Dedifferentiated amniotic fluid mesenchymal stem cell (primary cell): Measurements from ENCODE around the gene NLGN3.

Experiments used
- DNase-seq: peaks from one replicate; pipeline ENCODE4 v3.0.0-alpha.2; 2016; ENCODE audit errors: extremely low spot score

The NLGN3 gene

DNA sequence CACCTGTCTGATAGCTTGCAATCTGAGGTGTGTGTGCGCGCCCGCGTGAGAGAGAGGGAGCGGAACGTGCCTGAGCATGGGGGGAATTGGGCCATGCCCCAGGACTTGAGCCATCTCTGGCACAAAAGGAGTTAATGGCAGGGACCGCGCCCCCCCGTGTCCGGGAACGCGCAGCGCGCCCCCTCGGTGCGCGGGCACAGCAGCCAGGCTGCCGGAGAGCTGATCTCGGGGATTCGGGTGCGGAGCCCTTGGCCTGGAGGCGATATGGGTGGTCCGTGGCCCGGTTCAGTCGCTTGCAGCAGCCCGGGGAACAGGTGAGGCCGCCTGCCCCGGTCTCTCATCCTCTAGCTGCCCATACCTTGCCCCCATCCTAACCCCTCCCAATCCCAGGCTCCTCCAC lies at the start of gene NLGN3:
Gene NLGN3 (plus strand): TSS at position 191 of the 400 bp plus-strand sequence. CDS start 2,909 bp downstream, outside the sequence.
- DNase-seq: no peak

- no peak for DNase-seq
Observed at GRCh38 chrX:71095033-71095432, 49.6 kb upstream of the NLGN3 start.

DNA sequence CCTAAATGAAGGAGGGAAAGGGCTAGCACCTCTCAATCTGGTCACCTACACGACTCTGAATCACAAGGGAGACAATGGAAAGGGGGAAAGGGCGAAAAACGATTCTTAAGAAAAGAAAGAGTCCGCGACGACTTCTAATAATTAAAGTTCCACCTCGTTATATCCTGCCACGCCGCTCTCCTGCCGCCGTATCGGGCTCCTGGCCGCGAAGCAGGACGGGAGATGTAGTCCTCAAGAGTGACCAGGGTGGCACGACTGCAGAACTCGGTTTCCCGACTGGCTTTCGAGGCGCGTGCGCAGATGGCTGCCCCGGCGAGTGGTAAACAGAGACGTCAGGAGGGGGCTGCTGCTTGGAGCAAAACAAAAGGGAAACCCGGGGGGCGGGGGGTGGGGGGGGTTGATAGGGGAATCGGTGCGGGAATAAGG lies 49.1 kb upstream of the NLGN3 start, which contains the start of gene FOXO4:
Gene FOXO4 (plus strand): TSS at position 297 of the 426 bp plus-strand sequence. CDS start 678 bp downstream, outside the sequence.
- DNase-seq: peak; percentile 72

DNA sequence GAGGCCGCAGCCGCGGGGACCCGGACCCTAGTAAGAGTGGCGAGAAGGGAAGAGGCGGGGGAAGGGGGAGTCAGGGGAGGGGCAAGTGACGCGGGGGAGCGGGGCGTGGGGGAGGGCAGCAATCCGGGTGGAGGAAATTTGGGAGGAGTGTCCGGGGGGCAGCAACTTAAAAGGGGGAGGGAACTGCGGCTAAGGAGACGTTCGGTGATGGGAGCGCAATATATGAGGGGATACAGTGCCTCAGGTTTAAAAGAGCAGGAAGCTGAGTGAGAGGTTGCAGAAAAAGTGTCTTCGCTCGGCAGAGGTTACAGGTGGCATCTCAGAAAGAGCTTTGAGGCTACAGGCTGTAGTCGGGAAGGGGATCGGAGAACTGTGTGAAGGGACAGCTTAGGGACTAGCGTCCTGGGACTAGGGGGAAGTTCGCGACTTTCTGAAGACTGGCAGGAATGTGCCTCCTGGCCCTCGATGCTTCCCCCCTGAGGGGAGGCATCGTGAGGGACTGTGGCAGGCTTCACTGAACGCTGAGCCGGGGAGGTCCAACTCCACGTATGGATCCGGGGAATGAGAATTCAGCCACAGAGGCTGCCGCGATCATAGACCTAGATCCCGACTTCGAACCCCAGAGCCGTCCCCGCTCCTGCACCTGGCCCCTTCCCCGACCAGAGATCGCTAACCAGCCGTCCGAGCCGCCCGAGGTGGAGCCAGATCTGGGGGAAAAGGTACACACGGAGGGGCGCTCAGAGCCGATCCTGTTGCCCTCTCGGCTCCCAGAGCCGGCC lies 48.5 kb upstream of the NLGN3 start:
- DNase-seq: no peak

GRCh38 chrX:71096760-71097032 lies 47.9 kb upstream of the NLGN3 start:
- DNase-seq: no peak

DNA sequence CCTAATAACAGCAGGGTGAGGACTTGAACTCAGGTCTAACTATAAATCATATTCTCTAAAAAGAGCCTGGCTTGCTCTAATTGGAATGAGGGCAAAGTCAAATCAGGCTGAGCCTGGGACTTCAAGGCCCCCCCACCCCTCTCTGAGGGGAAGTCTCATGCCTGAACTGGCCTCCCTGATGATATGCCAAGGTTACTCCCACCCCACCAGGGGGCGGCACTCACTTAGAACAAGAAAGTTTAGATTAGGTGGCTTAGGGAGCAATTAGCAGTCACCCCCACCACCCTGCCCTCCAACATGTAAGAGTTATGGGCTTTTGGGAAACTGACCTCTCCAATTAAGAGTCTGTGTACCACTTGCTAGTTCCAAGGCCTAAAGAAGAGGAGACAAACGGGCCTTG lies 46.3 kb upstream of the NLGN3 start:
- no peak for DNase-seq

DNA sequence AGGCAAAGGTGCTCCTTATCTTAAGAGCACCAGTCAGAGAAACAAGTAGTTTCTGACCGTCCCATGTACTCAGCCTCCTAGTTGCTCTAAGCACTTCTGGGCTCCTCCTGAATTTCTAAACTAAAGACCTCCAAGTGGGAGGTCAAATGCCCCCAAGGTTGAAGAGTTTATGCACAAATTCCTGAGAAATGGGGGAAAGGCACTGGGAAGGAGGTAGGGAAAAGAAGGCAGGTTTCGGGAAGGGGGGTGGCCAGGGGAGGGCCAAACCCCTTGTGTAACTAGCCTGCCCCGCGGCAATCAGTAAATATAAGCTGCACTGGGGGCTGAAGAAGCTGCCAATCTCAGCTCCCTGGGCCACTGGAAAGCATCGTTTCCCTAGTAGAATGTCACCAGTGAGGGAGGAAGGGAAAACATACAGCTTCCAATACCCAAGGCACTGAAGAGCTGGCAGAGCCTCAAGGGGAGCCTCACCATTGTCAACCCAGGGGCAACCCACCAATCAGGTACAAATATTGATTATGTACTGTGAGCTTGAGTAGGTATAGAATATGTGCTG lies 45.6 kb upstream of the NLGN3 start:
- DNase-seq: no peak

GRCh38 chrX:71099736-71100135 lies 44.9 kb upstream of the NLGN3 start:
- DNase-seq: no peak

- no peak for DNase-seq
Observed at GRCh38 chrX:71100581-71101505, 43.8 kb upstream of the NLGN3 start.

DNA sequence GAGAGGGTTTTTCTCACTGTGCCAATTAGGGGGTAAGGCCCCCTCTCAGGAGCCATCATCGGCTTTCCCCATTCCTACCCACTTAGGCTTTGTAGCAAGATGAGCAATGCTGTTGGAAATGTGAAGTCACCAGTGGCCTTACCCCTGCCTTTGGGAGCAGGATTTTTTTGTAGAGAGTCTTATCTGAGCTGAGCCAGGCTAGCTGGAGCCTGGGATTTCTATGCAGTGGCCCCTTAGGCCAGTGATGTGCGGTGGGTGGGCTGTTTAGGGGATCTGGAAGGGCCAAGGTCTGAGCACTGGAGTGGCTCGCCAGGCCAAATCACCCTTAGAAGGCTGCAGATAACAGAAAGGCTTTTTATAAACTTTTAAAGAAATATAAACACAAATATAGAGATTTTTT lies 42.3 kb upstream of the NLGN3 start:
- DNase-seq: no peak

DNA sequence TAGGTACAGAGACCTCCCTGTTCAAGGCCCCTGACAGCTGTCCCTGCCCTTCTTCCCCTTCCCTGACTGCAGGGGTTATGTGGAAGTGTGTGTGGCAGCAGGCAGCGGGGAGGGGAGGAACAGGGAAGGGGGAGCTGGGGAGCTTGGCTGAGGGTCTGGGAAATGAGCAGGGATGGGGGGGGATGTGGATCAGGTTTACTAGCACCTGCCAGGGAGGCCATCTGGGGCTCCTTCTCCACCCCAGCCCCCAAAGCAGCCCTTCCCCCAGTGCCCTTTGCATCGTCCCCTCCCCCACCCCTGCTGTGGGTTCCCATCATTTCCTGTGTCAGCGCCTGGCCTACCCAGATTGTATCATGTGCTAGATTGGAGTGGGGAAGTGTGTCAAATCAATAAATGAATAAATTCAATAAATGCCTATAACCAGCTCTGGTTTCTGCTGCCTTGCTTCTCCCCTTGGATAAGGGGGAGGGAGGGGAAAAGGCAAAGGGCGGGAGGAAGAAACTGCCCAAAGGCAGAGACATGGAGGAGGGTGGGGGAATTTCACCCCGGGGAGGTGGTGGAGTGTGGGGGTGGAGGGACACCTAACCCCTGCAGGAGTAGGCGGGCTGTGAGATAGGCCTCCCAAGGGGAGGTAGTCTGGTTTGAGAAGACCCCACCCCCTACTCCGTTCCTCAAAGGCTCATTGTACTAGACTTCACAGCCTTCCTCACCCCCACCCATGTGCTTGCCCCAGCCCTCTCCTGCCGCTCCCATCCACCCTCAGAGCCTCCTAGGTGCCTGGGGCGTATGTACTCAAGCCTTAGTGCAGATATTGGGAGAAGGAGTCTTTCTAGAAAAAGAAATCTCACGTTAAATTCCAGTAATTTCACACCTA lies 41.3 kb upstream of the NLGN3 start:
- DNase-seq: no peak

- no peak for DNase-seq
Observed at GRCh38 chrX:71105628-71106027, 39.0 kb upstream of the NLGN3 start.

DNA sequence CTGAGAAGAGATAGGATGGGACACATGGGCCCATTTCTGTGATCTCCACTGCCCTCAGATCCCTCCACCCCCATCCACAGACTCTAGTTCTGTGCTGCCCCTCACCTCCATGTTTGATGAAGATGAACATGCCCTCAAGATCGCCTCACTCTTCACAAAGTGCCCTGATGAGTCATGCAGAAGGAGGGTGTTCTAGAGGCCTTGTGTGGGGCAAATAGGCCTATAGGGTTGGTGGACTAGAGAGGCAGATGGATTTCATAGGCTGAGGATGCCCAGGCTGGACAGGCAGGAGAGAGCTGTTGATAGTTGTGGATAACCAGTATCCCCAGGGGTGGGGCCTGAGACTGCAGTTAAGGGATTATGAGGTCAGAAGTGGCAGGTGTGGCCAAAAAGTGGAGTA lies 38.2 kb upstream of the NLGN3 start, which contains the start of gene CXorf65:
Gene CXorf65 (minus strand): TSS at position 314 of the 400 bp plus-strand sequence. CDS start 184 bp downstream, at position 130.
- no peak for DNase-seq

GRCh38 chrX:71107245-71107644 lies 37.4 kb upstream of the NLGN3 start:
- DNase-seq: no peak

DNA sequence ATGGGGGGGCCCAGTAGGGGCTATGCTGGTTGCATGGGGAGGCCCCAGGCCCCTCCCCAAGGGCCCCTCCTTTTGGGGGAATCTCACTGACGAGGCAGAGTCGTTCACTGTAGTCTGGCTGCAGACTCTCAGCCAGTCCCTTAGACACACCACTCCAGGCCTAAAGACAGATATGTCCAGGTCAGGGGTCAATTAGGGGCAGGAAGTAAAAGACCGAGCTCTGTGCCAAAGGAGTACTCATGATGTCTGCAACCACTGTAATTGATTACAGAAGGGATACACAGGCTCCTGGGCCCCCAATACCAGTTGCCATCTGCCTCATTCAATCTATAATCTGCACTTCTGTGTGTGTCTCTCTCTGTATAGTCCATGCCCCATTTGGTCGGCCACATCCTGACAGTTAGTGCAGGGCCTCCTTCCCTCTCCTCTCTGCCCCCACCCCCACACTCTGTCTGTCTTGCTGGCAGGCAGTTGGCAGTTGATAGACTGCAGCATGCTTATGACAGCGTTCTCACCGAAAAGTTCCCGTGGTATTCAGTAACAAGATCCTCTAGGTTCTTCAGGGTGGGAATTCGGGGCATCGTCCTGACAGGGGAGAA lies 36.8 kb upstream of the NLGN3 start:
- no peak for DNase-seq

DNA sequence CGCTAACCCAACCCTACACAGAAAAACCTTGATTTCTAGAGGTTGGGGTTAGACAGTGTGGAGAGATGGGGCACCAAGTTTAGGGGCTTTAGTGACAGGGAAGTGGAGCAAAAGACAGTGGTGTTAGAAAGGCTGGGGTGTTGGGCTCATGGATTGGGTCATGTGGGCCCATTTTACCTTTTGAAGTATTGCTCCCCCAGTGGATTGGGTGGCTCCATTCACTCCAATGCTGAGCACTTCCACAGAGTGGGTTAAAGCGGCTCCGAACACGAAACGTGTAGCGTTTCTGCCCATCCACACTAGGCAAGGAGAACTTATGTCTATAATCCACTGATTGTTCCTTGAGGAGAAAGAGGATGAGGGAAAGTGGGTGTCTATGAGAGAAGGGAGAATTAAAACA lies 35.6 kb upstream of the NLGN3 start:
- no peak for DNase-seq

GRCh38 chrX:71111141-71111843 lies 33.3 kb upstream of the NLGN3 start, which contains the start of gene IL2RG:
Gene IL2RG, minus strand, starts transcription at chrX:71111577. Its CDS starts 38 bp downstream, at chrX:71111539.
- no peak for DNase-seq

DNA sequence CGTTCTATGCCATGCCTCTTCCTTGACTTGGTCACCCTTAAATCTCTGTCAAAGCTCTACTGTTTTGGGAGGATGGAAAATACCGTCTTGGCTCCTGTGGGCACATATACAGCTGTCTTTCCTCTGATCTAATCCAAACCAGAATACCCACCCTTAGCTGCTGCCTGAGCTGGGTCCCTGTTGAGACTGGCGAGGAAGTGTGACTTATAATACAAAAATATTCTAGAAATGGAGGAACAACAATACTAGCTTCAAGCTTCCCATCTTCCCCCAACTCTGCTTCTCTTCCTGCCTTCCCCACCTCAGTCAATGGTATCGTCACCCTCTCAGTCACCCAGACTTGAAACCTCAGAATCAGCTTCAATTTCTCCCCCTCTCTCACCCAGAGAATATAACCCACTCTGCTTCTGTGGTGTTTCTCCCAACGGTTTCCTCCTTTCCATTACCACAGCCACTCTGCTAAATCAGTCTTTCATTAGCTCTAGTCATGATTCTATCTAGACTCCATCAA lies 32.7 kb upstream of the NLGN3 start:
- DNase-seq: no peak

GRCh38 chrX:71117358-71117757 lies 27.3 kb upstream of the NLGN3 start:
- no peak for DNase-seq
